Heart right ventricle (tissue), 16 donors: ENCODE measurements around the gene HOGA1. TPM values are rescaled to one million over a fixed set of nuclear protein-coding genes. Genes with fewer than 3 reads are reported as not detected.

Source experiments
- ATAC-seq, 8 donors: fragments of 200-7000 bp; cut with Tn5 transposase; one replicate each; pipeline ENCODE4 v1.9.1; 2020; ENCODE audit warnings: mild to moderate bottlenecking in 8 of 8, moderate library complexity in 8 of 8, moderate number of reproducible peaks in 1 of 8
- DNase-seq, 2 donors: peaks; one replicate each; pipeline ENCODE4 v3.0.0-alpha.2; 2020
- H3K27ac ChIP-seq, 10 donors: fragments of 200-600 bp; sonication (generic) in 2 of 10; one replicate each; pipeline versions ENCODE4 v1.5.0 to v1.8.0; 2020 to 2022; ENCODE audit warnings: mild to moderate bottlenecking in 3 of 10
- H3K27me3 ChIP-seq, 7 donors: fragments of 200-600 bp; one replicate each; pipeline ENCODE4 v1.8.0; 2021 to 2022; ENCODE audit warnings: mild to moderate bottlenecking in 2 of 7
- H3K36me3 ChIP-seq, 9 donors: fragments of 200-600 bp; sonication (generic) in 1 of 9; one replicate each; pipeline versions ENCODE4 v1.5.0 to v1.8.0; 2020 to 2022; ENCODE audit warnings: mild to moderate bottlenecking in 2 of 9
- H3K4me1 ChIP-seq, 9 donors: fragments of 200-600 bp; sonication (generic) in 1 of 9; one replicate each; pipeline versions ENCODE4 v1.5.0 to v1.8.0; 2020 to 2022; ENCODE audit warnings: mild to moderate bottlenecking in 4 of 9
- H3K4me3 ChIP-seq, 10 donors: fragments of 200-600 bp; sonication (generic) in 2 of 10; one replicate each; pipeline versions ENCODE4 v1.5.0 to v1.8.0; 2020 to 2022; ENCODE audit warnings: mild to moderate bottlenecking in 7 of 10, moderate library complexity in 2 of 10
- H3K9me3 ChIP-seq, 11 donors: fragments of 200-600 bp in 10 of 11; sonication (generic) in 2 of 11; one replicate each; pipeline versions ENCODE4 v1.5.0 to v1.8.0; 2013 to 2022; ENCODE audit warnings: mild to moderate bottlenecking in 2 of 11, control low read depth in 1 of 11, moderate library complexity in 1 of 11
- CTCF ChIP-seq, 9 donors: fragments of 200-600 bp; sonication (generic) in 2 of 9; IDR thresholded peaks; one replicate each; pipeline versions ENCODE4 v1.5.0 to v1.8.0; 2021 to 2022; ENCODE audit warnings: antibody characterized with exemption in 9 of 9, mild to moderate bottlenecking in 5 of 9, moderate library complexity in 1 of 9
- WGBS, 2 donors: extraction: QIAGEN DNeasy Blood & Tissue Kit; methylation state at CpG; one replicate each; pipeline ENCODE4 v1.1.7; 2013; ENCODE audit warnings: inconsistent platforms in 1 of 2; 5-methylcytosine and 5-hydroxymethylcytosine counted together
- intact Hi-C, 10 donors: fragments of 100-400 bp; cut with DNase I; formaldehyde crosslinking; loops; one replicate each; pipeline versions ENCODE4 v1.11.1 to v1.14.2; 2022
- polyA plus RNA-seq, 2 donors: library from polyadenylated mRNA; stranded (reverse); fragments of 200-250 nt; gene quantifications; one replicate each; pipeline ENCODE4 v1.2.3, GENCODE V29; 2013
- total RNA-seq, 10 donors: library from RNA; stranded (reverse); fragmentation: NEBNext Ultra II Directional in 3 of 10; extraction: Animal tissue kit (Norgen Biotek cat#: 25700) in 3 of 10; gene quantifications; one replicate each; pipeline versions ENCODE4 v1.2.1 to v1.2.4, GENCODE V29; 2021 to 2023
- donor health status: Arrhythmogenic right ventricular cardiomyopathy.
- donor health status: ischemic (EF 13 %, LVEDD 7.1; RV severe dilation, severe dysfunction).
- donor health status: healthy with polysubstance abuse.
- donor health status: DM: no; HTN: yes; CAD: no.
- donor health status: DM: no; HTN: no; CAD: no.
- donor health status: ischemic (EF 25% LVEDD 6.9; RV normal size, moderate dysfunction).
- donor health status: ischemic (EF 25% LVEDD 5.7; RV mildly dilated, moderate dysfunction).
- donor health status: healthy.
- donor health status: DM: yes; HTN: yes; CAD: no.
- donor health status: Ischemic cardiomyopathy.
- donor health status: ischemic (EF 35%, LVEDD 5.7; RV mildly dilated, moderate dysfunction).
- donor health status: nonischemic (EF 11% LVEDD 7.7; RV severe dilation, severe dysfunction).
- donor health status: DM: yes; HTN: yes; CAD: no.
- donor health status: PGD.
- donor health status: ischemic (EF 29% LVEDD 5.4; RV normal size, mild dysfunction).
- donor health status: nonischemic (EF 23%, LVEDD 6.1; RV moderate dilation, normal function).

HOGA1 gene
- total and polyA plus RNA-seq, 12 donors = 8.9 to 58.3 (median 18.1) TPM

- Histone ChIP-seq H3K4me3 (no peak overlapping the region), H3K27ac (peak overlapping the region in 6 of 10 donors; percentile 26 to 97 (median 92)), H3K9me3 (no peaks in the 10 kb centered on the region), H3K36me3 (no peaks in the 10 kb centered on the region), H3K4me1 (peaks cover 15 to 56% (median 42%) of the 10 kb centered on the region in 9 donors), H3K27me3 (no peaks in the 10 kb centered on the region)
- 59 to 81% methylated on average over 4 of the region's 4 CpGs for WGBS, 2 donors
- no peak for ATAC-seq
- TF ChIP-seq CTCF (IDR thresholded peaks at IDR 0.05) = no peak
- DNase-seq = no peak
- intact Hi-C loops = no loop called here
These were observed 45.8 kb upstream of the HOGA1 start for GRCh38 chr10:97538411-97538810.

GRCh38 chr10:97538839-97539238 lies 45.4 kb upstream of the HOGA1 start:
- no peak for TF ChIP-seq CTCF (IDR thresholded peaks at IDR 0.05)
- H3K4me1 ChIP-seq = peaks cover 19 to 61% (median 46%) of the 10 kb centered on the region in 9 donors
- no peaks in the 10 kb centered on the region for H3K9me3 ChIP-seq
- ATAC-seq (no peak), DNase-seq (no peak)
- H3K27me3 ChIP-seq = no peaks in the 10 kb centered on the region
- 94 to 95% methylated on average over 4 of the region's 4 CpGs for WGBS, 2 donors
- H3K27ac ChIP-seq = peak overlapping the region in 7 of 10 donors; percentile 85 to 97 (median 94)
- H3K4me3 ChIP-seq = no peak overlapping the region
- intact Hi-C loops = no loop called here
- H3K36me3 ChIP-seq = no peaks in the 10 kb centered on the region

- ATAC-seq (peak in 7 of 8 donors; percentile 8 to 42 (median 20)), DNase-seq (peak; percentile 34 to 49)
- Histone ChIP-seq H3K4me1 (peaks cover 19 to 68% (median 48%) of the 10 kb centered on the region in 9 donors), H3K36me3 (no peaks in the 10 kb centered on the region), H3K4me3 (no peak overlapping the region), H3K27me3 (no peaks in the 10 kb centered on the region), H3K27ac (peak overlapping the region in 8 of 10 donors; percentile 25 to 97 (median 93)), H3K9me3 (no peaks in the 10 kb centered on the region)
- intact Hi-C loops = loop anchor here in 2 of 10 donors (5.0 kb wide), 1 partner anchor 37 kb away; no protein-coding TSS in a partner anchor
- WGBS, 2 donors = 56 to 59% methylated on average over 6 of the region's 6 CpGs
- TF ChIP-seq CTCF (IDR thresholded peaks at IDR 0.05) = peak in 5 of 9 donors; percentile 12 to 38 (median 18)
These were observed 44.5 kb upstream of the HOGA1 start for GRCh38 chr10:97539523-97540200.

- Histone ChIP-seq H3K27ac (peak overlapping the region in 9 of 10 donors; percentile 67 to 97 (median 92)), H3K27me3 (no peaks in the 10 kb centered on the region), H3K9me3 (no peaks in the 10 kb centered on the region), H3K4me3 (no peak overlapping the region), H3K36me3 (no peaks in the 10 kb centered on the region), H3K4me1 (peaks cover 19 to 69% (median 48%) of the 10 kb centered on the region in 9 donors)
- TF ChIP-seq CTCF (IDR thresholded peaks at IDR 0.05) = no peak
- intact Hi-C loops = loop anchor here in 2 of 10 donors (5.0 kb wide), 1 partner anchor 39 kb away; no protein-coding TSS in a partner anchor
- 84 to 85% methylated on average over 14 of the region's 14 CpGs for WGBS, 2 donors
- DNase-seq (no peak), ATAC-seq (peak in 1 of 8 donors; percentile 5)
These were observed 43.3 kb upstream of the HOGA1 start for GRCh38 chr10:97540669-97541500.
